GM21381 (cell line): ENCODE measurements around the gene GKN1.

Source experiments
- ATAC-seq: cut with Tn5 transposase; IDR thresholded peaks from one replicate; pipeline ENCODE4 v1.9.1; 2021; ENCODE audit warnings: mild to moderate bottlenecking, moderate library complexity; ENCODE audit not compliant: unreplicated experiment

The GKN1 gene, protein sequence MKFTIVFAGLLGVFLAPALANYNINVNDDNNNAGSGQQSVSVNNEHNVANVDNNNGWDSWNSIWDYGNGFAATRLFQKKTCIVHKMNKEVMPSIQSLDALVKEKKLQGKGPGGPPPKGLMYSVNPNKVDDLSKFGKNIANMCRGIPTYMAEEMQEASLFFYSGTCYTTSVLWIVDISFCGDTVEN

DNA sequence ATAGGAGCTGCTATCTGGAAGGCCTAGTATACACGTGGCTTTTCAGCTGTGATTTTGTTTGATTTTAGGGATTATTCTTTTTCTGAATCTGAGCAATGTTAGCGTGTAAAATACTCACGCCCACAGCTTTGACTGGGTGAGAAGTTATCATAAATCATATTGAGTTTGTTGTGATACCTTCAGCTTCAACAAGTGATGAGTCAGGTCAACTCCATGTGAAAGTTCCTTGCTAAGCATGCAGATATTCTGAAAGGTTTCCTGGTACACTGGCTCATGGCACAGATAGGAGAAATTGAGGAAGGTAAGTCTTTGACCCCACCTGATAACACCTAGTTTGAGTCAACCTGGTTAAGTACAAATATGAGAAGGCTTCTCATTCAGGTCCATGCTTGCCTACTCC, at the start of gene GKN1:
TSS of gene GKN1 (plus strand) at position 386 of the 400 bp plus-strand sequence. CDS start 42 bp downstream, outside the sequence.
- ATAC-seq, result no peak

DNA sequence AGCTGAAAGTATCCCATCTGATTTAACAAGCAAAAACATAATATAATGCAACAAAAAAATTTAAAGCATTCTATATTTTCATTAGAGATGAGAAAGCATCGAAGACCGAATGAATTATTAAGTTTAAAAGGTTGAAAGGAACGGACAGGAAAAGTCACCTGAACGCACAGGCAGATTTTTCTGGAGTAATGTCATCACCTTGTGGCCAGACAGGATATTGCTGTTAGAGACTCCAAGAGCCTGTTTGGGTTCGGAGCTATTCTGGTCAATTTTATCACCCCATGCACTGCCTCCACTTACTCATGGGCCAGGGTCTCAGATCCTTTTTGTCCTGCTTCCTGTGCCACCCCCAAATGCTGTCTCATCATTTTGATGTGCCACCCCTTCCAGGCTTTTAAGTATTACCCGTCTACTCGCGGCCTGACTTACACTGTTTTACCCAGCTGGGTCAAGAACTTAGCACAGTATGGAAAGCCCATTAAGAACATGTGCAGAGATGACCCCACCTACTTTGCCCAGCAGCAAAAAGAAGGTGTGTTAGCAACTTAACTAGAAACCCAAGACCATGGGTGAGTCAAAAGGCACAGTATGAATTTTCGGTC, 49.0 kb upstream of the GKN1 start:
- no peak for ATAC-seq

DNA sequence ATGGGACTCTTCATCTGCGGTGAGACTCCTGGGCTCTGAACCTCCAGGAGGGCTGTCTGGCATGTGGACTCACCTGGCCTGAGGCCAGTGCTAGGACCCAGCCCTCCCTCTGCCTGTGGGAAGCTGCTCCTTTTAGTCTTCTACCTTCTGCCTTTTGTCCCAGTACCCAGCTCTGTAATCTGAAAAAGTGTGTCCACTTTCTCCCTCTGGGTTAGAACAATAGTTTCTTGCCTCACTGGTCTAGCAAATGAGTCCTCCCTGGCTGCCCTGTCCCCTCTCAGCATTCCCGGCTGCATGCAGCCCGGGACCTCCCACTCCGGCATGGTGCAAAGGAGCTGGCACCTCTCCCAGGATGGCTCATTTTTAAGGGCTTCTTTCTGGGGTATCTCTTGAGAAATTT, 47.6 kb upstream of the GKN1 start:
- ATAC-seq, result no peak

DNA sequence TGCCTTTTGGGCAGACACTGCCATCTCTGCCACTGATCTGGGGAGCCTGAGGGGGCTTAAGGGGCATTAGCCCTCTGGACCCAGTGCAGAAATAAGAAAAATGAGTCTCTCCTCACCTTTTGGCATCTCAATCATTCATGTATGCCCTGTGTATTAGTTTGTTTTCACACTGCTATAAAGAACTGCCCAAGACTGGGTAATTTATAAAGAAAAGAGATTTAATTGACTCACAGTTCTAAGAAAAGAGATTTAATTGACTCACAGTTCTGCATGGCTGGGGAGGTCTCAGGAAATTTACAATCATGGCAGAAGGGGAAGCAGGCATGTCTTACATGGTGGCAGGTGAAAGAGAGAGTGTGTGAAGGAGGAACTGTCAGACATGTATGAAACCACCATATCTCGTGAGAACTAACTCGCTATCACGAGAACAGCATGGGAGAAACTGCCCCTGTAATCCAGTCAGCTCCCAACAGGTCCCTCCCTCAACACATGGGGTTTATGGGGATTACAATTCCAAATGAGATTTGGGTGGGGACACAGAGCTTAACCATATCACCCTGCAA, 43.2 kb upstream of the GKN1 start:
- ATAC-seq, result no peak

DNA sequence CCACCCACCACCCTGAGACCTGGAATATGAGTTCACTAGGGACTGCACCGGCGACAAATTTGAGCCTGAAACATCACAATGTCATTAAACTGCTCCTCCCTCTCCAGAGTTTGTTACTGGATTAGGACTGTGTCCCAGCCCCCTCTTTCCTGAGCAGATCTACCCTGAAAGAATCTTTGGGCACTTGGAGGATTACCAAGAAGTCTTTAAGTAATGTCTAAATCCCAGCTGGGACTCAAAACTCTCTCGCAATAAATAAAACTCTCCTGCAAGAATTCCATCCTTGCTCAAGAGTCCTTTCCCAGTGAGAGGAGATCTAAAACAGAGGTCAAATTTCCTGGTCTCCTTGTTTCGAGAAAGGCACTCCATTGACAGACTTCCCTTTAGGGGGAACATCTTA, 42.6 kb upstream of the GKN1 start:
- ATAC-seq, result no peak

DNA sequence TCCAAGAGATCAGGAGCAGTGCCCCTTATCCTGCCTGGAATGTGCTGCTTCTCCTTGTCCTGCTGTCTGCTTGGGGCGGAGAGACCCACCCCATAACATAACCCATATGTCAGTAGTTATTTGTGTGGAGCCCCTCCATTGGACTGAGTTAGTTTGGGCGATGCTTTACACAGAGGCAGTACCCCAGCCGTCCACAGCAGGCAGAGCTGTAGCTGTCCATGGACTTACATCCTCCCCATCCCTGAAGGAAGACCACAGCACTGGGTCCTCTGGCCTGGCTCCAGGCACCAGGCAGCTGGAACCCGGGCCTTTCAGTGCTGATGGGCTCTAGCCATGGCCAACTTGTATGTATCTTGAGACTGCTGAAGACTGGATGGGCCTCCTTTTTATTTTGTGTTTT, 42.0 kb upstream of the GKN1 start:
- no peak for ATAC-seq

DNA sequence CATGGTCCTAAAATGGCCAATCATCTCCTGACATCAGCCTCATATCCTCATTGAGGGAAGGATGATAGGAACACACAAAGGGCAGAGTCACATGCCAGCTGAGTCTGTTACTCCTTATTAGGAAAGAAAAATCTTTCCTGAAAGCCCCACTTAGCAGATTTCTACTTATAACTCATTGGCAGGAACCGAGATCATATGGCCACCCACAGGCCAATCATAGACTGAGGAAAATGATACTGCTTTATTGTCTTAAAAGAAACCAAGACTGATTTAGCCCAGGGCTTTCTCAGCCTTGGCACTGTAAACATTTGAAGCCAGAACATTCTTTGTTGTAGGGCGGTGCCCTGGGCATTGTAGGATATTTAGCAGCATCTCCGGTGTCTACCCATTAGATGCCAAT, 40.4 kb upstream of the GKN1 start:
- ATAC-seq, result no peak

DNA sequence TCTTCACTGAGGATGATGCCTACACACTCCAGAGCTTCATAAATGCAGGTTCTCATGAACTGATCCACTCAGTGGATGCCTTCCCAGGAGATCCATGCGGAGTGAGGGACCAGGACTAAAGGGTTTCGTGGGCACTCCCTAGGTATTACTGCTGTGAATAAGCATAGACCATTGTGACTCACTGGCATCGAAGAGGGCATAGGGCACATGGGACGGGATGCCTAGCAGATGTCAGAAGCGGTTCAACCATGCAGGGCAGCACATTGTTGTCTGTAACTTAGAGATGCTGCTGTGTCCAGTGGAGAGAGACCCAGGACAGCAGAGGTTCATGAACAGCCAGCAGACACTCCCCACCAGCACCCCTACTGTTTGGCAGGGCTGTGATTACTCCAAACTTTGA, 39.0 kb upstream of the GKN1 start:
- ATAC-seq, result no peak

DNA sequence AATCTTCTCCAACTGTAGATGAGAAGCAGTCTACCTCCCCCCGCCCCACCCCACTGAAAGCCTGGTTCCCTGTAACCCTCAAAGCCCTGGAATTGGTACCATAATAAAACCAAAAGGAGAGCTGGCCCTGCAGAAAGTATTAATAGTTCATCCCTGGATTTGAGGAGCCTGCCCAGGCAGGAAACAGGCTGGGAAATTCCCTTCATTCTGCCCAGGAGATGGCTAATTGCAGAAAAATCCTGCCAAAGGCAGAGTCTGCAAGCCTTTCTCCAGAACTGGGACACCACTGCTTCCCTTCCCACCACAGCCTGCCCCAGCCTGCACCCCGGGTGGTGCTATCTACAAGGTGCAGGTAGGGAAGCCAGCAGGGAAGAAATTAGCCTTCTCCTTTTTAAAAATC, 38.0 kb upstream of the GKN1 start:
- no peak for ATAC-seq

DNA sequence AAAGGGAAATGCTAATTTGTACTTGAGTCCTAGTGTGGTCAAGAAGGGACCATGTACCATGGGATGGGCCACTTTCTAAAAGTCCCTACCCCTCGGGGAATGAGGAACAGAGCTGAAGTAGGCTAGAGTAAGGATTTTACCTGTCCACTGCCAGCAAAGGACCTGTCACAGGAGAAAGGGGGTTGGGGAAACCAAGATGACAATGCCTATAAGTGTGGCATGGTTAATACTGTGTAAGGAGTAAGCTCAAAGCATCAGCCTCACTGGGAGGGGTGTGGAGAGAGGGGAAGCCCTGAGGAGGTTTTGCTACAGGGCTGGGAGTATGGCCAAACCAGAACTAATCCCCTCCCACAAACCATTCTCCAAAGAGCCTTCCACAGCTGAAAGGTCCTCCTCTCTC, 37.5 kb upstream of the GKN1 start:
- no peak for ATAC-seq

DNA sequence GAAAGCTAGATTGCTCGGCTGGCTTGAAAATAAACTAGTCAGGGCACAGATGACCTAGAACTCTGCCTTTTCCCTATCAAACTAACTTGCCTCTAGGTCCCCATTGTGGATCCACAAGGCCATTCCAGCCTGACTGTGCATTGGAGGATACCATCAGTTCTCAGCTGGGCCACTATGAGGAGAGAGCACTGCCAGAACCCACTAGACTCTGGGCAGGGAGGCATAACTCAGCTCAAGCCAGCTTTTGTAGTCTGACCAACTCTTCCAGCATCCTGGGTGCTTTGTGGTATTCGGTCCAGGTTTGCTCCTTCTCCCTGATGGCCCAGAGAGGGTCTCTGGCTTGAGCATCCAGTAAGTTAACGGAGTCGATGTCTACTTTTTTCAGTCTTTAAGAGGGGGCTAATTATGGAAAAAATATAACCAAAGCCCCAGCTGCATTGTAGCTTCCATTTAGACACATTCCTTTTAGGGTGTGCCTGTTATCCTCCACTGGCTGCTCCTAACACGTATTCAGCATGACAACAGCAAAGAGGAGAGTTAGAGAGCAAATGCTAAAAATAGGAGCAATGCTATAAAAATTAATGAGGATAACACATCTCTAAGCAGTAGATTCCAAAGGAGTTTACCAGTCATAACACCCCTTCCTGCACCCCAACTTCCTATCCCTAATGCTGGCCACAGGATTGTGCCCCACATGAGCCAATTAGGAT, 36.9 kb upstream of the GKN1 start:
- ATAC-seq, result no peak

DNA sequence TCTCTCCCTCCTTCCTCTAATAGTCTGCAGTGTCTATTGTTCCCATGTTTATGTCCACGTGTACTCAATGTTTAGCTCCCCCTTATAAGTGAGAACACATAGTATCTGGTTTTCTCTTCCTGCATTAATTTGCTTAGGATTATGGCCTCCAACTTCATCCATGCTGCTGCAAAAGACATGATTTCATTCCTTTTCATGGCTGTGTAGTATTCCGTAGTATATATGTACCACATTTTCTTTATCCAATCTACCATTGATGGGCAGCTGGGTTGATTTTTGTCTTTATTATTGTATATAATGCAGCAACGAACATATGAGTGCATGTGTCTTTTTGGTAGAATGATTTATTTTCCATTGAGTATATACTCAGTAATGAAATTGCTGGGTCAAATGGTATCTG, 35.5 kb upstream of the GKN1 start:
- no peak for ATAC-seq

DNA sequence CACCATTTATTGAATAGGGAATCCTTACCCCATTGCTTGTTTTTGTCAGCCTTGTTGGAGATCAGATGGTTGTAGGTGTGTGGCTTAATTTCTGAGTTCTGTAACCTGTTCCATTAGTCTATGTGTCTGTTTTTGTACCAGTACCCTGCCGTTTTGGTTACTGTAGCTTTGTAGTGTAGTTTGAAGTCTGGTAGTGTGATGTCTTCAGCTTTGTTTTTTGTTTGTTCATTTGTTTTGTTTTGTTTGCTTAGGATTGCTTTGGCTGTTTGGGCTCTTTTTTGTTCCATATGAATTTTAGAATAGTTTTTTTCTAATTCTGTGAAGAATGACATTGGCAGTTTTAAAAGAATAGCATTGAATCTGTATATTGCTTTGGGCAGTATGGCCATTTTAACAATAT, 34.5 kb upstream of the GKN1 start:
- no peak for ATAC-seq

DNA sequence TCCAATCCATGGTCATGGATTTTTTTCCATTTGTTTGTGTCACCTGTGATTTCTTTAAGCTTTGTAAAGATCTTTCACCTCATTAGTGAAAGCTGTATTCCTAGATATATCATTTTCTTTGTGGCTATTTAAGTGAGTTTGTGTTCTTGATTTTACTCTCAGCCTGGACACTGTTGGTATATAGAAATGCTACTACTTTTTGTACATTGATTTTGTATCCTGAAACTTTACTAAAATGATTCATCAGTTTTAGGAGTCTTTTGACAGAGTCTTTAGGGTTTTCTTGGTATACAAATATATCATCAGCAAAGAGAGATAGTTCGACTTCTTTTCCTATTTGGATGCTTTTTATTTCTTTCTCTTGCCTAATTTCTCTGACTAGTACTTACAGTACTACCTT, 34.1 kb upstream of the GKN1 start:
- ATAC-seq, result no peak

DNA sequence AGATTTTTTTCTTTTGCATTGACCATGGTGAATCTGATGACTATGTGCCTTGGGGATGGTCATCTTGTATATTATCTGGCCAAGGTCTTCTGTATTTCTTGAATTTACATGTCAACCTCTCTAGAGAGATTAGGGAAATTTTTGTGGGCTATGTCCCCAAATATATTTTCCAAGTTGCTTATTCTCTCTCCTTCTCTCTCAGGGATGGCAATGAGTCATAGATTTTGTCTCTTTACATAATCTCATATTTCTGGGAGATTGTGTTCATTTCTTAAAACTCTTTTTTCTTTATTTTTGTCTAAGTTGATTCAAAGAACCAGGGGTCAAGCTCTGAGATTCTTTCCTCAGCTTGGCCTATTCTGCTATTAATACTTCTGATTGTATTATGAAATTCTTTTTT, 31.6 kb upstream of the GKN1 start:
- ATAC-seq, result no peak

DNA sequence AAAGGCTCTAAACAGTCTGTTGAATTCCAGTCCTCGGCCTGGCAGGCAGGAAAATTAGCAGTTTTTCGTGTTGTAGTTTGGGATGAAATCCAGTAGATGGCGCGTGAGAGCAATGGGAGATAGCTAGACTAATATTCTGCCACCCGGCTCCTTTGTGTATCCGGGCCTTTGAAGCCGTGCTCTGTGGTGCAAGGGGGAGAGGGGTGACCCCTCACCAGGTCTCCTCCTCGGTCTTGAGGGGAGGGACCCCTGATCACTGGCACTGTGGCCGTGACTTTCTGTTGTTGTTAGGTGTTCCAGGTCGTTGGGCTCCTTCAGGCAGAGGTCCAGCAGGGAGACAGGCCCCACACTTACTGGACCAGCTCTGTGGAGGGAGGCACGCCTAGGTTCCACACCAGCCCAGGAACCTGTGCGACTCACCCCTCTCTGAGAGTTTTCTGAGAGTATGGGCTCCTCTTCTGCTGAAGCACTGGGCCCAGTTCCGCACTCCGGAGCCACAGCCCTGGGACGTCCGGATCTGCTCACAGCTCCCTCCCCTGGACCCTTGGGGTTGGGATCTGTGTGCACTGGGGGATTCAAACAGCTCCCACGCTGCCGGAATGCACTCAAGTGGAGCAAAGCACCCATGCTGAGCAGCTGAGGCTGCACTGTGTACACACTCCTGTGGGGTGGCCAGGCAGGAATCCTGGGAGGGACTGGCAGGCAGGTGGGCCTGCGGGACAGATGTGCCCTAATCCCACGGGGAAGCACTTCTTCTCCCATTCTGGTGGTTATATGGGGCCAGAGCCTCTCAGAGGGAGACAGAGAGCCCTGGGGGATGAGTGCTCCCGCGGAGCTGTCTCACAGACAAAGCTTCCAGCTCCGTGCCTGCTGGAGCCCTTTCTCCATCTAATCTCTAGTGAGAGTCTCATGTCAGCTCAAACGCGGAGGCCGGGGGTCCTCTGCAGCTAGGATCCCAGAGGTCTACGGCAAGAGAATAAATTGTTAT, 30.6 kb upstream of the GKN1 start:
- ATAC-seq, result no peak

DNA sequence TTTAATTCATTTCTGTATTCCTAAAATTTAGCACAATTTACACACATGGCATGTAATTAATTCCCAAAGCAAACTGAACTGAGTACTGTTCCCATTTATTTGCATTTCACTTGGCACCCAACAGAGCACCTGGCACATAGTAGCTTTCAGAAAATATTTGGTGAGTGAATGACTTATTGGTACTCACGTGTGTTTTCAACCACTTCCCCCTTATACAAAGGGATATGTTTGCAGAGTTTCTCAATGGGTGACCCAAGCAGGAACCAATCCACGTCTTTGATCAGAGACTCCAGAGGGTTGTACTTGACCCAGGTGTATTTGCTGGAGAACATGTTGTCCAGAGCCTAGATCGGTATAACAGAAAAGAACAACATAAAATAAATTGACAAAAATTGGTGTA, 28.3 kb upstream of the GKN1 start:
- no peak for ATAC-seq

DNA sequence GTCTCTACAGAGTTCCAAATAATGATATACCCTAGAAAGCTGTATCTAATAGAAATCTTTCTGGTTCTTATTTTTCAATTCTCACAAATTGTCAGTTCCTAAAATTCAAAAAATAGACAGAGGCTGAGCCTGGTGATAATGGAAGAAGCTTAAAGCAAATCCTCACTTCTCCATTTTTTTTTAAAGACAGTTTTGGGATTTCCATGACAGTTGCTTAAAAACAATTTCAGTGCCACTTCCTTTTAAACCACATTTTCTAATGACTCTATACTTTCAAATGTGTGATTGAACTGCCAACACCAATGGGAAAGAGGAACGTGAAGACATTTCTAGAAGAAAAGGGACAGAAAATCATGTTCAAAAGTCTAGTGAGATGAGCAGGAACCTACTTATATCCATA, 25.7 kb upstream of the GKN1 start:
- no peak for ATAC-seq

DNA sequence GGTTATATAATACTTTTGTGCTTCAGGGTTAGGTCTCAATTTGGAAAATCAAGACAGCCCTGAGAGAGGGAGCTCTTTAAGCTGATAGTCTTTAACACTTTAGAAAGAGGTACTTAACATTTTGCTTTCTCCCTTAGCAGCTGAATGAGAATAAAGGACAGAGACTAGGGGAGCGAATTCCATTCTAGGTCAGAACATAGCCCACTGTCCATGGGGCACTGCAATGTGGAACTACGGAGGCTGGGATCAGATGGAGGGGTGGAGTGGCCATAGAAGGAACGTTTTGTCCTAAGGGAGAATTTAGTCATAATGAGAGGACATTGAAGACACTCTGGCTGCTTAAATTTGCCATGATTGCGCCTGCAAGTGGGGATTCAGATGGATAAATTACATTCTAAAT, 22.5 kb upstream of the GKN1 start:
- ATAC-seq, result no peak

DNA sequence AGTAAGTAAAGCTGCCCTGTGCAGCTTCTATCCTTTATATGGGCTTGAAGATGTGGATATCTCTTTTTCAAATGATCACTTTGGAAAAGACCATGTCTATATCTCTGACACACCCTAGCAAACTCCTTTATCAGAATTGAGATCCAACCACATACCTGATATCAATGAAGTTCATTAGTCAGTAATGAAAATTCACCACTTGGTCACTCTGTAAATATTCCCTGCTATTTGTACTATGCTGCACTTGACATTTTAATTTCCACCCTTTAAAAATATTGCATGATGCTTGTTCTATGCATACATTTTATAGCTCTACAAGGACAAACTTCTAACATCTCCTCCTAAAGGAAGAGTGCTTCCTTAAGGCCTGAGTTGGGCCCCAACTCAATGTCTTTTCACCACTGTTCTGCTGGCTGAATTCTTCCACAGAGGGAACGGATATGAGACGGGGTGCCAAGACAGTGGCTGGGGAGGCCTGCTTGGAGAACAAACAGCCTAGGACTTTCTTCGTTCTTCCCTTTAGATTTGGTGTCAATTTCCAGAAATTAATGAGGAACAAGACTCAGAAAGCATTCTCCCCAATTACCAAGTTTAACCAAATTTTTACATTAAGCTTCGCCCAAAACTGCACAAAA, 21.4 kb upstream of the GKN1 start, which contains the start of gene GKN2:
TSS of gene GKN2 (minus strand) at position 7 of the 635 bp plus-strand sequence. CDS start 32 bp downstream, outside the sequence.
- no peak for ATAC-seq
